Body of pancreas (tissue), 4 donors: ENCODE results near the gene UBE2M. TPM values are rescaled to one million over a fixed set of nuclear protein-coding genes. Genes with fewer than 3 reads are reported as not detected.
A peak's percentile ranks its signal among the peaks of the same experiment; 100 is the strongest.

Experiments used
- ATAC-seq: fragments of 150-250 bp; one replicate; pipeline ENCODE4 v1.9.1; 2016
- DNase-seq, 4 donors: peaks; one replicate each; pipeline ENCODE4 v3.0.0-alpha.2; 2019
- H3K27ac ChIP-seq, 4 donors: fragments of 200-600 bp; sonication (generic); 1 replicate in 3 of 4; 2 replicates in 1 of 4; pipeline versions ENCODE4 v1.5.1 to v1.6.1; 2016 to 2019; ENCODE audit warnings: mild to moderate bottlenecking in 1 of 4, mixed read lengths in 1 of 4, moderate library complexity in 1 of 4
- H3K27me3 ChIP-seq, 2 donors: fragments of 200-600 bp; sonication (generic); one replicate each; pipeline ENCODE4 v1.6.0; 2016; ENCODE audit warnings: mild to moderate bottlenecking in 1 of 2
- H3K36me3 ChIP-seq, 2 donors: fragments of 200-600 bp; sonication (generic); replicated peaks in 1 of 2; 2 replicates each; pipeline ENCODE4 v1.5.1; 2016; ENCODE audit warnings: low read depth in 2 of 2; ENCODE audit not compliant: insufficient read depth in 1 of 2
- H3K4me1 ChIP-seq: fragments of 200-600 bp; sonication (generic); one replicate; pipeline ENCODE4 v1.6.0; 2016
- H3K4me3 ChIP-seq, 2 donors: fragments of 200-600 bp; sonication (generic); 1 replicate in 1 of 2; 2 replicates in 1 of 2; pipeline ENCODE4 v1.5.1; 2016 to 2019
- H3K9me3 ChIP-seq, 3 donors: fragments of 200-600 bp; sonication (generic); 1 replicate in 2 of 3; 2 replicates in 1 of 3; pipeline ENCODE4 v1.5.1; 2016
- CTCF ChIP-seq, 7 experiments: fragments of 450-650 bp in 4 of 7; fragments of 200-600 bp in 3 of 7; sonication (generic) in 3 of 7; IDR thresholded peaks; one replicate each; pipeline ENCODE4 v1.5.1; 2016 to 2019; ENCODE audit warnings: antibody characterized with exemption in 7 of 7
- POLR2A ChIP-seq, 3 donors: fragments of 450-650 bp; IDR thresholded peaks; one replicate each; pipeline ENCODE4 v1.6.1; 2016; ENCODE audit warnings: antibody characterized with exemption in 3 of 3, mild to moderate bottlenecking in 2 of 3
- WGBS, 2 donors: methylation state at CpG; one replicate each; pipeline ENCODE4 v1.1.5; 2017; 5-methylcytosine and 5-hydroxymethylcytosine counted together
- intact Hi-C: fragments of 100-400 bp; cut with DNase I; formaldehyde crosslinking; loops from one replicate; pipeline ENCODE4 v1.15.1; 2023
- total RNA-seq, 2 donors: library from RNA; depleted of rRNA; stranded (reverse); fragments of >200 nt; gene quantifications; one replicate each; pipeline ENCODE4 v1.1.0, GENCODE V29; 2016

UBE2M gene
- total RNA-seq, 2 donors from 2014 or later, result 10.5 to 11.7 TPM

- Histone ChIP-seq H3K4me3 (no peak overlapping the region), H3K9me3 (no peaks in the 10 kb centered on the region), H3K27ac (no peak overlapping the region), H3K27me3 (no peaks in the 10 kb centered on the region), H3K4me1 (peaks cover 54% of the 10 kb centered on the region), H3K36me3 (peaks cover 0 to 7% of the 10 kb centered on the region in 2 donors)
- intact Hi-C loops, result no loop called here
- DNase-seq (no peak), ATAC-seq (no peak)
- 83 to 96% methylated on average over 2 of the region's 2 CpGs for WGBS, 2 donors
- no peak for TF ChIP-seq POLR2A (IDR thresholded peaks at IDR 0.05)
- no peak for TF ChIP-seq CTCF (IDR thresholded peaks at IDR 0.05)
These were observed 43.2 kb downstream of the UBE2M start for GRCh38 chr19:58515259-58515658.

- TF ChIP-seq POLR2A (IDR thresholded peaks at IDR 0.05) (no peak), CTCF (IDR thresholded peaks at IDR 0.05) (no peak)
- no peaks in the 10 kb centered on the region for H3K27me3 ChIP-seq
- intact Hi-C loops, result no loop called here
- H3K27ac ChIP-seq, result peak overlapping the region in 2 of 4 donors; percentile 32 to 54
- WGBS, 2 donors, result 46 to 70% methylated on average over 2 to 3 of the region's 3 CpGs
- ATAC-seq (no peak), DNase-seq (no peak)
- H3K4me1 ChIP-seq, result peaks cover 52% of the 10 kb centered on the region
- H3K4me3 ChIP-seq, result peak overlapping the region in 1 of 2 donors; percentile 2
- H3K9me3 ChIP-seq, result no peaks in the 10 kb centered on the region
- H3K36me3 ChIP-seq, result peaks cover 0 to 7% of the 10 kb centered on the region in 2 donors
These were observed 43.8 kb downstream of the UBE2M start for GRCh38 chr19:58514564-58515022.

- WGBS, 2 donors, result 7 to 9% methylated on average over 26 to 66 of the region's 66 CpGs
- H3K27ac ChIP-seq, result peak overlapping the region in 3 of 4 donors; percentile 32 to 78 (median 54)
- peaks cover 52% of the 10 kb centered on the region for H3K4me1 ChIP-seq
These were observed 44.5 kb downstream of the UBE2M start for GRCh38 chr19:58513694-58514563.

GRCh38 chr19:58513213-58513693 is 45.2 kb downstream of the UBE2M start:
- TF ChIP-seq POLR2A (IDR thresholded peaks at IDR 0.05) (no peak), CTCF (IDR thresholded peaks at IDR 0.05) (no peak)
- 76 to 78% methylated on average over 6 to 10 of the region's 10 CpGs for WGBS, 2 donors
- Histone ChIP-seq H3K27me3 (no peaks in the 10 kb centered on the region), H3K4me1 (peaks cover 45% of the 10 kb centered on the region), H3K9me3 (no peaks in the 10 kb centered on the region), H3K36me3 (peaks cover 0 to 7% of the 10 kb centered on the region in 2 donors), H3K4me3 (no peak overlapping the region), H3K27ac (peak overlapping the region in 3 of 4 donors; percentile 32 to 78 (median 54))
- intact Hi-C loops, result no loop called here
- no peak for DNase-seq
- ATAC-seq, result peak; percentile 5

More at GRCh38 chr19:58513694-58514563, 44.5 kb downstream of the UBE2M start:
- DNase-seq (peak; percentile 89 to 92 (median 91)), ATAC-seq (peak; percentile 93)
- TF ChIP-seq POLR2A (IDR thresholded peaks at IDR 0.05) (peak; percentile 14 to 55 (median 44)), CTCF (IDR thresholded peaks at IDR 0.05) (peak; percentile 68 to 96 (median 89))
- Histone ChIP-seq H3K4me3 (peak overlapping the region in 1 of 2 donors; percentile 2), H3K36me3 (peaks cover 0 to 7% of the 10 kb centered on the region in 2 donors), H3K27me3 (no peaks in the 10 kb centered on the region), H3K9me3 (no peaks in the 10 kb centered on the region)
- intact Hi-C loops, result no loop called here
